HepG2 (cell line): Measurements from ENCODE around the gene ZBTB1.

Experiments
- CTCF ChIP-seq: sonication (generic); formaldehyde crosslinking; IDR thresholded peaks from 2 replicates; pipeline ENCODE4 v1.5.0; 2020; ENCODE audit warnings: mild to moderate bottlenecking, missing genetic modification reagents, moderate library complexity
- HNRNPL ChIP-seq: fragments of 200-400 bp; formaldehyde crosslinking; IDR thresholded peaks from 2 replicates; pipeline ENCODE4 v1.6.1; 2017; ENCODE audit warnings: mild to moderate bottlenecking, low read depth, low read length
- KAT8 ChIP-seq: IDR thresholded peaks from 2 replicates; pipeline ENCODE4 v1.6.1; 2016; ENCODE audit warnings: missing genetic modification reagents, missing compliant biosample characterization
- RBM39 ChIP-seq: fragments of 200-400 bp; formaldehyde crosslinking; IDR thresholded peaks from one replicate; pipeline ENCODE4 v1.6.1; 2018; ENCODE audit warnings: antibody characterized with exemption, mild to moderate bottlenecking, low read depth, low read length; ENCODE audit not compliant: poor library complexity, severe bottlenecking
- RFX5 ChIP-seq: IDR thresholded peaks from 2 replicates; pipeline ENCODE4 v1.6.1; 2011; ENCODE audit warnings: low read depth, low read length, improper control_type of control experiment
- ZSCAN9 ChIP-seq: IDR thresholded peaks from 2 replicates; pipeline ENCODE4 v1.6.1; 2016; ENCODE audit warnings: borderline replicate concordance
- TF ChIP-seq, protein P1 (sequence below): sonication (generic); formaldehyde crosslinking; IDR thresholded peaks from 2 replicates; pipeline ENCODE4 v1.4.0; 2020; ENCODE audit warnings: missing genetic modification reagents
- TF ChIP-seq, protein P2 (sequence below): sonication (generic); formaldehyde crosslinking; IDR thresholded peaks from 2 replicates; pipeline ENCODE4 v1.4.0; 2020; ENCODE audit warnings: missing genetic modification reagents, mild to moderate bottlenecking, borderline replicate concordance

DNA sequence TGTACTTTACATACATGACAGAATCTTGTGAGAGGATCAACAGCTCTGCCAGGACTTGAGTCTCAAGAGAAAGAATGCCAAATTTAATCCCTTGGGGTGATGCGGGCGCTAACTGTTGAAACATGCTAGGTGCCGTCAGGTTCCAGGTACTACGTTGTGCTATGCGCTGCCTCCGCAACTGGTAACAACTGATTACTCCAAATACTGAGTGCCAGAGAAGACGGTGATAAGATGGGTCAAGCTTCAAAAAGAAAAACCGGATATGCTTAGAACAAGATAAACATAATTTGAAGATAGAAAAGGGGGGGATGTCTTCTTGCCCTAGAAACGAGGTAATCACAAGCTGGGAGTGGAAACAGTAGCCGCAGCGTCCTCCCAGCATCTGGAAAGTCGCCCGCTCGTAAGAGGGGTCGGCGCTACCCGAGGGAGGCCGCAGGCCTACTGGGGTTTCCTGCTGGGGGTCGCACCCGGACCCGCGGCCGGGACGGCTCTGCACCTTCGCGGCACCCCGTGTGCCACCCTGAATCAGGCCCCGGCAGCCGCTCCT is 1.6 kb upstream of the ZBTB1 start:
- TF ChIP-seq ZSCAN9 (CRISPR knock-in tag) (no peak), CTCF (no peak), RBM39 (no peak), HNRNPL (0 out of 2 replicates have a peak, but pooled peaks have one; percentile 33), KAT8 (CRISPR knock-in tag) (no peak), RFX5 (no peak)
- TF ChIP-seq, protein P1, sequence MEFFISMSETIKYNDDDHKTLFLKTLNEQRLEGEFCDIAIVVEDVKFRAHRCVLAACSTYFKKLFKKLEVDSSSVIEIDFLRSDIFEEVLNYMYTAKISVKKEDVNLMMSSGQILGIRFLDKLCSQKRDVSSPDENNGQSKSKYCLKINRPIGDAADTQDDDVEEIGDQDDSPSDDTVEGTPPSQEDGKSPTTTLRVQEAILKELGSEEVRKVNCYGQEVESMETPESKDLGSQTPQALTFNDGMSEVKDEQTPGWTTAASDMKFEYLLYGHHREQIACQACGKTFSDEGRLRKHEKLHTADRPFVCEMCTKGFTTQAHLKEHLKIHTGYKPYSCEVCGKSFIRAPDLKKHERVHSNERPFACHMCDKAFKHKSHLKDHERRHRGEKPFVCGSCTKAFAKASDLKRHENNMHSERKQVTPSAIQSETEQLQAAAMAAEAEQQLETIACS (CRISPR knock-in tag) = no peak
- TF ChIP-seq, protein P2, sequence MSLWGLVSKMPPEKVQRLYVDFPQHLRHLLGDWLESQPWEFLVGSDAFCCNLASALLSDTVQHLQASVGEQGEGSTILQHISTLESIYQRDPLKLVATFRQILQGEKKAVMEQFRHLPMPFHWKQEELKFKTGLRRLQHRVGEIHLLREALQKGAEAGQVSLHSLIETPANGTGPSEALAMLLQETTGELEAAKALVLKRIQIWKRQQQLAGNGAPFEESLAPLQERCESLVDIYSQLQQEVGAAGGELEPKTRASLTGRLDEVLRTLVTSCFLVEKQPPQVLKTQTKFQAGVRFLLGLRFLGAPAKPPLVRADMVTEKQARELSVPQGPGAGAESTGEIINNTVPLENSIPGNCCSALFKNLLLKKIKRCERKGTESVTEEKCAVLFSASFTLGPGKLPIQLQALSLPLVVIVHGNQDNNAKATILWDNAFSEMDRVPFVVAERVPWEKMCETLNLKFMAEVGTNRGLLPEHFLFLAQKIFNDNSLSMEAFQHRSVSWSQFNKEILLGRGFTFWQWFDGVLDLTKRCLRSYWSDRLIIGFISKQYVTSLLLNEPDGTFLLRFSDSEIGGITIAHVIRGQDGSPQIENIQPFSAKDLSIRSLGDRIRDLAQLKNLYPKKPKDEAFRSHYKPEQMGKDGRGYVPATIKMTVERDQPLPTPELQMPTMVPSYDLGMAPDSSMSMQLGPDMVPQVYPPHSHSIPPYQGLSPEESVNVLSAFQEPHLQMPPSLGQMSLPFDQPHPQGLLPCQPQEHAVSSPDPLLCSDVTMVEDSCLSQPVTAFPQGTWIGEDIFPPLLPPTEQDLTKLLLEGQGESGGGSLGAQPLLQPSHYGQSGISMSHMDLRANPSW (CRISPR knock-in tag) = no peak
